ENCODE data around the gene PIGT. TPM values are rescaled to one million over a fixed set of nuclear protein-coding genes. Genes with fewer than 3 reads are reported as not detected.
A peak's percentile ranks its signal among the peaks of the same experiment; 100 is the strongest.

Gene PIGT
- total and polyA plus RNA-seq, 2 of the 13 experiments (the other 11 are each of a cell fraction or from before 2014, with no cell fraction given): 65.9 to 74.1 TPM

DNA sequence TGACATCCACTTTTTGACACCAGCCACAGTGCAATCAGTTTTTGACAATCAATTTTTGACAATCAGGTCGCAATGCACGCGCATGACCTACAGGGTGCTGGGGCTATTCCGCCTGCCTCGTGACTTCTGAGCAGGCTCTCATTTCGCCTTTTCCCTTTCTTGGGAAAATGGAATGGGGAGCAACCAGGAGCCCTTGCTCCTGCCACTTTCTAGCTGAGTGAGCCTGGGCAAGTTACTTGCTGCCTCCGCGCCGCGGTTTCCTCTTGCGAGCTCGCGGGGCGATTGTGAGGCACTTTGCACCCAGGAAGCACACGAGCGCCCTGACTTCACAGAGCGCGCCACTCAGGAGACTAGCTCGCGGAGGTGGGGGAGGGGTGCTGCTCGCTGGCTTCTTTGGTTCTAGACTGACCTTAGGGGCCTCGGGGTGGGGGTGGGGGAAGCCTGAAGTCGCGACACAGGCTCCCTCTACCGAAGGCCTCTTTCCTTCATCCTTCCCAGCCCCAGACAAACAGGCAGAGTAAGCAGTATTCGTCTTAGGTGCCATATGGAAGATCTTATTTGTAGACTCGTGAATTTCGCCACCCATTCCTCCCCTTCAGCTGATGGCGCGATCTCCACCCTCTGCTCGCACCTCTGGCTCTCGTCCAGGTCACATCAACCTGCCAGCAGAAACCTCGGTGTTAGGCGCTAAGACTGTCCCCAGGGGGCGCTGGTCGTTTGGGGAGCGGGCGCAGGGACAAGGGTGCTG is 42.4 kb upstream of the PIGT start (continued):
- TF ChIP-seq NR2F2 (IDR thresholded peaks at IDR 0.05; ENCODE audit: borderline replicate concordance, low read depth) (no peak), NFIB (CRISPR knock-in tag; IDR thresholded peaks at IDR 0.05; ENCODE audit: borderline replicate concordance) (no peak), XRCC5 (optimal IDR thresholded peaks at IDR 0.05; ENCODE audit: low read length) (peak; percentile 99), SYNCRIP (IDR thresholded peaks at IDR 0.05; ENCODE audit: insufficient read depth, low read depth, low read length) (no peak), MIER2 (CRISPR knock-in tag; IDR thresholded peaks at IDR 0.05) (no peak), MAFK (conservative IDR thresholded peaks at IDR 0.05 in 1 of 2, IDR thresholded peaks at IDR 0.05 in 1 of 2; ENCODE audit: low read length in 2 of 2) (peak; percentile 0 to 28; a peak in 1 of 4 replicates), ZNF619 (CRISPR knock-in tag; IDR thresholded peaks at IDR 0.05) (no peak), ZMYM3 (CRISPR knock-in tag; IDR thresholded peaks at IDR 0.05) (peak; percentile 69; the same call in 1 of the 2 replicates), TP53 (CRISPR knock-in tag; conservative IDR thresholded peaks at IDR 0.05) (no peak), TEAD3 (CRISPR knock-in tag; optimal IDR thresholded peaks at IDR 0.05; ENCODE audit: borderline replicate concordance) (peak; percentile 61), MYNN (CRISPR knock-in tag; IDR thresholded peaks at IDR 0.05; ENCODE audit: low read depth) (no peak), ZNF768 (CRISPR knock-in tag; IDR thresholded peaks at IDR 0.05) (no peak), RELA (CRISPR knock-in tag; IDR thresholded peaks at IDR 0.05) (0 out of 2 replicates have a peak, but pooled peaks have one; percentile 54), GATAD2A (CRISPR knock-in tag; IDR thresholded peaks at IDR 0.05) (peak; percentile 41), SALL2 (CRISPR knock-in tag; IDR thresholded peaks at IDR 0.05) (peak; percentile 34; the same call in 1 of the 2 replicates), PLSCR1 (CRISPR knock-in tag; IDR thresholded peaks at IDR 0.05; ENCODE audit: borderline replicate concordance) (no peak), ESRRA (CRISPR knock-in tag; IDR thresholded peaks at IDR 0.05; ENCODE audit: low read depth) (peak; percentile 41; the same call in 1 of the 2 replicates)
- TF ChIP-seq, protein P1, sequence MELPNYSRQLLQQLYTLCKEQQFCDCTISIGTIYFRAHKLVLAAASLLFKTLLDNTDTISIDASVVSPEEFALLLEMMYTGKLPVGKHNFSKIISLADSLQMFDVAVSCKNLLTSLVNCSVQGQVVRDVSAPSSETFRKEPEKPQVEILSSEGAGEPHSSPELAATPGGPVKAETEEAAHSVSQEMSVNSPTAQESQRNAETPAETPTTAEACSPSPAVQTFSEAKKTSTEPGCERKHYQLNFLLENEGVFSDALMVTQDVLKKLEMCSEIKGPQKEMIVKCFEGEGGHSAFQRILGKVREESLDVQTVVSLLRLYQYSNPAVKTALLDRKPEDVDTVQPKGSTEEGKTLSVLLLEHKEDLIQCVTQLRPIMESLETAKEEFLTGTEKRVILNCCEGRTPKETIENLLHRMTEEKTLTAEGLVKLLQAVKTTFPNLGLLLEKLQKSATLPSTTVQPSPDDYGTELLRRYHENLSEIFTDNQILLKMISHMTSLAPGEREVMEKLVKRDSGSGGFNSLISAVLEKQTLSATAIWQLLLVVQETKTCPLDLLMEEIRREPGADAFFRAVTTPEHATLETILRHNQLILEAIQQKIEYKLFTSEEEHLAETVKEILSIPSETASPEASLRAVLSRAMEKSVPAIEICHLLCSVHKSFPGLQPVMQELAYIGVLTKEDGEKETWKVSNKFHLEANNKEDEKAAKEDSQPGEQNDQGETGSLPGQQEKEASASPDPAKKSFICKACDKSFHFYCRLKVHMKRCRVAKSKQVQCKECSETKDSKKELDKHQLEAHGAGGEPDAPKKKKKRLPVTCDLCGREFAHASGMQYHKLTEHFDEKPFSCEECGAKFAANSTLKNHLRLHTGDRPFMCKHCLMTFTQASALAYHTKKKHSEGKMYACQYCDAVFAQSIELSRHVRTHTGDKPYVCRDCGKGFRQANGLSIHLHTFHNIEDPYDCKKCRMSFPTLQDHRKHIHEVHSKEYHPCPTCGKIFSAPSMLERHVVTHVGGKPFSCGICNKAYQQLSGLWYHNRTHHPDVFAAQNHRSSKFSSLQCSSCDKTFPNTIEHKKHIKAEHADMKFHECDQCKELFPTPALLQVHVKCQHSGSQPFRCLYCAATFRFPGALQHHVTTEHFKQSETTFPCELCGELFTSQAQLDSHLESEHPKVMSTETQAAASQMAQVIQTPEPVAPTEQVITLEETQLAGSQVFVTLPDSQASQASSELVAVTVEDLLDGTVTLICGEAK (IDR thresholded peaks at IDR 0.05): no peak
- TF ChIP-seq, protein P1 (CRISPR knock-in tag; IDR thresholded peaks at IDR 0.05): 0 out of 2 replicates have a peak, but pooled peaks have one; percentile 30

Measured in HepG2 (cell line).